ENCODE measurements around the gene ATXN7. TPM values are rescaled to one million over a fixed set of nuclear protein-coding genes. Genes with fewer than 3 reads are reported as not detected.

Gene ATXN7
- total and polyA plus RNA-seq, 10 of the 15 experiments (the other 5 are each of a cell fraction or from before 2014, with no cell fraction given) = 0.83 to 24.6 (median 8.5) TPM

- BruUV-seq (replicated peaks) = no TSS peak
- in situ Hi-C loops (cut with MboI) (no loop called here), intact Hi-C loops (cut with micrococcal nuclease; ENCODE audit: unreplicated experiment) (no loop called here)
- Histone ChIP-seq H4K20me1 (ENCODE audit: control insufficient read depth, insufficient read depth) (no peaks in the 10 kb centered on the region), H3K27ac (ENCODE audit: control insufficient read depth, insufficient read depth) (no peak overlapping the region), H3K9me3 (replicated peaks; ENCODE audit: control insufficient read depth, insufficient read depth, low read length) (no peaks in the 10 kb centered on the region), H3K4me2 (ENCODE audit: control insufficient read depth, insufficient read depth) (no peak overlapping the region), H2AFZ (ENCODE audit: control insufficient read depth, low read depth, low read length) (no peak overlapping the region), H3K79me2 (ENCODE audit: control insufficient read depth, insufficient read depth, low read length) (no peaks in the 10 kb centered on the region), H3K4me3 (no peak overlapping the region), H3K9ac (ENCODE audit: control insufficient read depth, insufficient read depth, low read length) (no peak overlapping the region), H3K36me3 (ENCODE audit: control insufficient read depth in 2 of 2, insufficient read depth in 2 of 2, low read length in 1 of 2) (peaks cover 13 to 16% of the 10 kb centered on the region in 2 experiments; a peak in 3 of 4 replicates), H3K27me3 (replicated peaks in 1 of 2; ENCODE audit: control insufficient read depth in 2 of 2, insufficient read depth in 2 of 2, low read length in 1 of 2) (no peaks in the 10 kb centered on the region), H3K4me1 (ENCODE audit: control insufficient read depth, insufficient read depth, low read length) (no peaks in the 10 kb centered on the region)
- FAIRE-seq = no peak
- POLR2A ChIA-PET = no interaction called here
- SMC1A ChIA-PET (ENCODE audit: uncharacterized antibody, unreplicated experiment) = interaction anchor here (0.9 kb wide), 1 partner anchor 26 kb away, joined by 3 read pairs; no protein-coding TSS in a partner anchor
- RAD21 ChIA-PET (ENCODE audit: unreplicated experiment) = no interaction called here
- ATAC-seq = no peak
- DNase-seq (ENCODE audit: low read depth, low spot score) = no peak
- WGBS (ENCODE audit: insufficient coverage, insufficient replicate concordance, low lambda C conversion rate, missing lambda C conversion rate) = 97% methylated on average over 9 of the region's 9 CpGs
- CTCF ChIA-PET = no interaction called here
- TF ChIP-seq CEBPB (IDR thresholded peaks at IDR 0.05; ENCODE audit: borderline replicate concordance in 1 of 2, low read depth in 2 of 2, low read length in 2 of 2) (no peak), POLR2AphosphoS5 (IDR thresholded peaks at IDR 0.05; ENCODE audit: low read length) (no peak), STAT3 (IDR thresholded peaks at IDR 0.05; ENCODE audit: low read depth, low read length) (no peak), ZNF592 (IDR thresholded peaks at IDR 0.05) (no peak), ESRRA (IDR thresholded peaks at IDR 0.05; ENCODE audit: low read length) (no peak), MTA3 (IDR thresholded peaks at IDR 0.05; ENCODE audit: borderline replicate concordance, low read length) (no peak), JUNB (IDR thresholded peaks at IDR 0.05) (no peak), WRNIP1 (IDR thresholded peaks at IDR 0.05; ENCODE audit: borderline replicate concordance, low read depth, low read length) (no peak), BCLAF1 (IDR thresholded peaks at IDR 0.05) (no peak), ZNF274 (IDR thresholded peaks at IDR 0.05; ENCODE audit: insufficient read depth, insufficient read length) (no peak), TCF3 (IDR thresholded peaks at IDR 0.05; ENCODE audit: borderline replicate concordance, insufficient read depth, low read depth, low read length) (no peak), MYC (IDR thresholded peaks at IDR 0.05; ENCODE audit: insufficient read depth, insufficient read length, insufficient replicate concordance, low read length, severe bottlenecking) (no peak), RFX5 (IDR thresholded peaks at IDR 0.05; ENCODE audit: low read depth, low read length) (no peak), CEBPZ (IDR thresholded peaks at IDR 0.05; ENCODE audit: low read depth, low read length) (no peak)
Observed at GRCh38 chr3:64000453-64001055, 136.9 kb downstream of the ATXN7 start.

Data from GM12878 (cell line).